ENCODE results near the gene PLA2G4A. TPM values are rescaled to one million over a fixed set of nuclear protein-coding genes. Genes with fewer than 3 reads are reported as not detected.

Gene PLA2G4A
- total RNA-seq, 1 experiment from 2014 or later, result not detected

DNA sequence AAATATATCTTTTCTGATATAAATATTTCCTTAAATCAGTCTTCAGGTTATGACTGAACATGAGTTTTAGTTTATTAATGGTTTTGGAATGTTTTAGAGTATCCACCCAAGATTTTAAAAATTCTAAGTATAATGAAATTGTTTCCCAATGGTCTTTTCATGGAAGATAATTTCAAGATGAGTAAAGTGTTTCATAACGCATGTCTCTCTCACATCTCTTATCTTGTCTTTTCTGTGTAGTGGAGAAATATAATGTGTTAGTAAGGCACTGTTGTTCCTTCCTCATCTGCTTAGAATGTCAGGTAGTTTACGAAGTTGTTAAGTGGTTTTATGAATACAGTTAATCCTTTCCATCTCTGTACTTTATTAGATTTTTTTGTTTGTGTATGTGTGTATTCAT, 49.6 kb downstream of the PLA2G4A start:
- intact Hi-C loops (cut with micrococcal nuclease; ENCODE audit: unreplicated experiment) (no loop called here), in situ Hi-C loops (cut with HindIII; ENCODE audit: low pct_unique_long_range_greater_than_20kb, low sequenced_read_pairs) (no loop called here)
- ChIA-PET CTCF (no interaction called here), POLR2A (no interaction called here)
- Histone ChIP-seq H3K27ac (ENCODE audit: low read length) (no peak overlapping the region), H3K4me1 (ENCODE audit: control insufficient read depth, insufficient read depth, low read length) (no peaks in the 10 kb centered on the region), H3K27me3 (ENCODE audit: control insufficient read depth, insufficient read depth, low read length) (no peaks in the 10 kb centered on the region), H3K9me3 (ENCODE audit: control insufficient read depth, insufficient read depth, low read depth, low read length) (no peaks in the 10 kb centered on the region), H3K4me3 (ENCODE audit: low read depth in 2 of 2, low read length in 2 of 2) (no peak overlapping the region), H3K36me3 (ENCODE audit: control insufficient read depth, insufficient read depth, low read length) (no peaks in the 10 kb centered on the region)
- TF ChIP-seq POLR2AphosphoS5 (IDR thresholded peaks at IDR 0.05; ENCODE audit: low read depth, low read length) (no peak), SIN3A (IDR thresholded peaks at IDR 0.05; ENCODE audit: borderline replicate concordance, insufficient read depth, low read depth, low read length) (no peak), TCF7L2 (IDR thresholded peaks at IDR 0.05; ENCODE audit: low read depth, low read length) (no peak)
- TF ChIP-seq, protein P1, sequence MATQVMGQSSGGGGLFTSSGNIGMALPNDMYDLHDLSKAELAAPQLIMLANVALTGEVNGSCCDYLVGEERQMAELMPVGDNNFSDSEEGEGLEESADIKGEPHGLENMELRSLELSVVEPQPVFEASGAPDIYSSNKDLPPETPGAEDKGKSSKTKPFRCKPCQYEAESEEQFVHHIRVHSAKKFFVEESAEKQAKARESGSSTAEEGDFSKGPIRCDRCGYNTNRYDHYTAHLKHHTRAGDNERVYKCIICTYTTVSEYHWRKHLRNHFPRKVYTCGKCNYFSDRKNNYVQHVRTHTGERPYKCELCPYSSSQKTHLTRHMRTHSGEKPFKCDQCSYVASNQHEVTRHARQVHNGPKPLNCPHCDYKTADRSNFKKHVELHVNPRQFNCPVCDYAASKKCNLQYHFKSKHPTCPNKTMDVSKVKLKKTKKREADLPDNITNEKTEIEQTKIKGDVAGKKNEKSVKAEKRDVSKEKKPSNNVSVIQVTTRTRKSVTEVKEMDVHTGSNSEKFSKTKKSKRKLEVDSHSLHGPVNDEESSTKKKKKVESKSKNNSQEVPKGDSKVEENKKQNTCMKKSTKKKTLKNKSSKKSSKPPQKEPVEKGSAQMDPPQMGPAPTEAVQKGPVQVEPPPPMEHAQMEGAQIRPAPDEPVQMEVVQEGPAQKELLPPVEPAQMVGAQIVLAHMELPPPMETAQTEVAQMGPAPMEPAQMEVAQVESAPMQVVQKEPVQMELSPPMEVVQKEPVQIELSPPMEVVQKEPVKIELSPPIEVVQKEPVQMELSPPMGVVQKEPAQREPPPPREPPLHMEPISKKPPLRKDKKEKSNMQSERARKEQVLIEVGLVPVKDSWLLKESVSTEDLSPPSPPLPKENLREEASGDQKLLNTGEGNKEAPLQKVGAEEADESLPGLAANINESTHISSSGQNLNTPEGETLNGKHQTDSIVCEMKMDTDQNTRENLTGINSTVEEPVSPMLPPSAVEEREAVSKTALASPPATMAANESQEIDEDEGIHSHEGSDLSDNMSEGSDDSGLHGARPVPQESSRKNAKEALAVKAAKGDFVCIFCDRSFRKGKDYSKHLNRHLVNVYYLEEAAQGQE (IDR thresholded peaks at IDR 0.05; ENCODE audit: insufficient read depth in 1 of 2, low read depth in 2 of 2, low read length in 1 of 2), result no peak
- TF ChIP-seq, protein P2, sequence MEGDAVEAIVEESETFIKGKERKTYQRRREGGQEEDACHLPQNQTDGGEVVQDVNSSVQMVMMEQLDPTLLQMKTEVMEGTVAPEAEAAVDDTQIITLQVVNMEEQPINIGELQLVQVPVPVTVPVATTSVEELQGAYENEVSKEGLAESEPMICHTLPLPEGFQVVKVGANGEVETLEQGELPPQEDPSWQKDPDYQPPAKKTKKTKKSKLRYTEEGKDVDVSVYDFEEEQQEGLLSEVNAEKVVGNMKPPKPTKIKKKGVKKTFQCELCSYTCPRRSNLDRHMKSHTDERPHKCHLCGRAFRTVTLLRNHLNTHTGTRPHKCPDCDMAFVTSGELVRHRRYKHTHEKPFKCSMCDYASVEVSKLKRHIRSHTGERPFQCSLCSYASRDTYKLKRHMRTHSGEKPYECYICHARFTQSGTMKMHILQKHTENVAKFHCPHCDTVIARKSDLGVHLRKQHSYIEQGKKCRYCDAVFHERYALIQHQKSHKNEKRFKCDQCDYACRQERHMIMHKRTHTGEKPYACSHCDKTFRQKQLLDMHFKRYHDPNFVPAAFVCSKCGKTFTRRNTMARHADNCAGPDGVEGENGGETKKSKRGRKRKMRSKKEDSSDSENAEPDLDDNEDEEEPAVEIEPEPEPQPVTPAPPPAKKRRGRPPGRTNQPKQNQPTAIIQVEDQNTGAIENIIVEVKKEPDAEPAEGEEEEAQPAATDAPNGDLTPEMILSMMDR (IDR thresholded peaks at IDR 0.05), result no peak
- DNase-seq (ENCODE audit: low read depth, low spot score), result no peak
- BruUV-seq (replicated peaks), result no TSS peak
- ATAC-seq, result no peak

GRCh38 chr1:186880982-186881381, 52.2 kb downstream of the PLA2G4A start:
- no peak for DNase-seq (ENCODE audit: low read depth, low spot score)
- in situ Hi-C loops (cut with HindIII; ENCODE audit: low pct_unique_long_range_greater_than_20kb, low sequenced_read_pairs), result no loop called here
- BruUV-seq (replicated peaks), result no TSS peak
- Histone ChIP-seq H3K4me3 (ENCODE audit: low read depth in 2 of 2, low read length in 2 of 2) (no peak overlapping the region), H3K9me3 (ENCODE audit: control insufficient read depth, insufficient read depth, low read depth, low read length) (no peaks in the 10 kb centered on the region), H3K27ac (ENCODE audit: low read length) (no peak overlapping the region), H3K27me3 (ENCODE audit: control insufficient read depth, insufficient read depth, low read length) (no peaks in the 10 kb centered on the region), H3K36me3 (ENCODE audit: control insufficient read depth, insufficient read depth, low read length) (no peaks in the 10 kb centered on the region), H3K4me1 (ENCODE audit: control insufficient read depth, insufficient read depth, low read length) (no peaks in the 10 kb centered on the region)
- TF ChIP-seq, protein P2 (IDR thresholded peaks at IDR 0.05), result no peak
- TF ChIP-seq, protein P1 (IDR thresholded peaks at IDR 0.05; ENCODE audit: insufficient read depth in 1 of 2, low read depth in 2 of 2, low read length in 1 of 2), result no peak
- TF ChIP-seq TCF7L2 (IDR thresholded peaks at IDR 0.05; ENCODE audit: low read depth, low read length), result no peak
- no peak for TF ChIP-seq SIN3A (IDR thresholded peaks at IDR 0.05; ENCODE audit: borderline replicate concordance, insufficient read depth, low read depth, low read length)
- no peak for TF ChIP-seq POLR2AphosphoS5 (IDR thresholded peaks at IDR 0.05; ENCODE audit: low read depth, low read length)
- CTCF ChIA-PET, result no interaction called here
- POLR2A ChIA-PET, result no interaction called here
- no peak for ATAC-seq
- intact Hi-C loops (cut with micrococcal nuclease; ENCODE audit: unreplicated experiment), result no loop called here
